Measurements from ENCODE around the gene EXD3.
"Not testable (repeated sequence)": the region's sequence is repeated elsewhere in the genome, so short reads cannot be mapped to it uniquely, and the experiment has no call there.

The EXD3 gene

DNA sequence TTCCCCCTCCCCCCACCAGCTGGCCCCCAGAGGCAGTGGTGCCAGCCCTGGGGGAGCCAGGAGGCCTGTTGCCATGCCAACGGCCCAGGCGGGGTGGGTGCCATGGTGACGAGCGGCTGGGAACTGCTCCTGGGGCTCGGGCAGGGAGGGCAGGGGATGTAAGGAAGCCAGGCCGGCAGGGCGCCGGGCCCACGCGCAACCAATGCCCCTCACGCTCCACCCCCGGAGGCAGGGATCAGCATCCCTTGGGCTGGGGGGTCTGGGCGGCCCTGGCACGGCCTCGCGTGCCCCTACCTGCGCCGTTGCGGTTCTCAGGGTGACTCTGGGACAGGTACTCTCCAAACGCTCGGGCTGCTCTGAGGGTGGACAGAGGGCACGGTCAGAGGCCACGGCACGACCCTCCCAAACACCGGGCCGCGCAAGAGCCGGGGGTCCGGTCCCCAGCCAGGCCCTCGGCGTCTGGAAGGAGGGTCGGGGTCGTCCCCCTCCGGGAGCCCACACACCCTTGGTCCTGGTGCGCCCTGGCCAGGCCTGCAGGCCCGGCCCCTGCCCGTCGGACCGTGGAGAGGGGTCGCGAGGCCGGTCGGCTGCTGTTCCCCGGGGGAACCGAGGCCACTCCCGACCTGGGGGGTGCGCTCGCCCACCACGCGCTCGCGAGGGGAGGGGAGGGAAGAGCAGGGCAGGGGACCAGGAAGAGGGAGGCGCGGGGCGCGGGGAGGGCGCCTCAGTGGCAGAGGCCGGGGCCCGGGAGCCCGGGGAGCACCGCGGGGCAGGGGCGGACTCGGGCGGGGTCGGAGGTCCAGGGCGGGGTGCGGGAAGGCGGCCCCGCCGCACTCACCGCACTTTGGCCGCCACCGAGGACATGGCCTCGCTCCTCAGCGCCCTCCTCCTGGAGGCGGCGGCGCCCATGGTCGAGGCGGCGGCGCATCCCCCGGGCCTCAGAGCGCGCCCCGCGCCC, 35.5 kb upstream of the EXD3 start:
- no peak for DNase-seq (ENCODE audit: low spot score)

DNA sequence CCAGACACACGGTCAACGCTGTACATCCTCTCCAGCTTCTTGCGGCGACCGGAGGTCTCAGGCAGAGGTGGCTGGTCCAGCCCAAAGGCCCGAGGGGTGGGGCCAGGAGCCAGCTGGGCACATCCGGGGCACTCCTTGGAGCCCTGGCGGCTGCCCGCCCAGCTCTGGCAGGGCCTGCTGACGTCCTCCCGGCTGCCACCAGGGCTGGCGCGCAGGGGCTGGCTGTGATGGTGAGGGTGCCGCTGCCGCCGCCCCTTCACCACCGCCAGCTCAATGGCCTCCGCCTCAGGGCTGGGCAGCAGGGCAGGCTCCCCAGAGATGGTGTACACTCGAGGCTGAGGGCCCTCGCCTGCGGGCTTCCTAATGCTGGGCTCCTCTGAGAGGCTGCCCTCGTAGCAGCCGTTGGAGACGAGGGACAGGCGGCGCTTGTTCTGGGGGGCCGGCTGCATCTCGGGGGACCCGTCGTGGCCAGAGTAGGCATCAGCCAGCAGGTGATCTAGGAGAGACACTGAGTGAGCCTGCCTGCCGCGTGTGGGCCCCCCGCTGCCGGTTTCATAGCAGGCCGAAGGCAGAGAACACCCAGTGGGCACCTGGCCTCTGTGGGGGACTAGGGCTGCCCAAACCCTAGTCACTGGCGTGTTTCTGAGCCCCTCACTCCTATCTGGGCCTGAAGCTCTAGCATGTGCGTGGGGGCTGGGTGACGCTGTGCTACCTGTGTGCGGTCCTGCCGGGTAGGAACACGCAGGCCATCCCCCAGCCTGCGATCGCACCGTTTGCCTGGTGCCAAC, 34.6 kb upstream of the EXD3 start:
- DNase-seq (ENCODE audit: low spot score), result no peak

GRCh38 chr9:137456864-137457405, 34.0 kb upstream of the EXD3 start:
- no peak for DNase-seq (ENCODE audit: low spot score)

GRCh38 chr9:137456061-137456863, 33.3 kb upstream of the EXD3 start:
- DNase-seq (ENCODE audit: low spot score), result no peak

- DNase-seq (ENCODE audit: low spot score), result no peak
Observed at GRCh38 chr9:137455359-137455991, 32.5 kb upstream of the EXD3 start.

- no peak for DNase-seq (ENCODE audit: low spot score)
Observed at GRCh38 chr9:137454597-137455358, 31.8 kb upstream of the EXD3 start.

GRCh38 chr9:137454145-137454596, 31.2 kb upstream of the EXD3 start:
- DNase-seq (ENCODE audit: low spot score), result peak; percentile 50

GRCh38 chr9:137453643-137454081, 30.7 kb upstream of the EXD3 start:
- DNase-seq (ENCODE audit: low spot score), result peak; percentile 76

DNA sequence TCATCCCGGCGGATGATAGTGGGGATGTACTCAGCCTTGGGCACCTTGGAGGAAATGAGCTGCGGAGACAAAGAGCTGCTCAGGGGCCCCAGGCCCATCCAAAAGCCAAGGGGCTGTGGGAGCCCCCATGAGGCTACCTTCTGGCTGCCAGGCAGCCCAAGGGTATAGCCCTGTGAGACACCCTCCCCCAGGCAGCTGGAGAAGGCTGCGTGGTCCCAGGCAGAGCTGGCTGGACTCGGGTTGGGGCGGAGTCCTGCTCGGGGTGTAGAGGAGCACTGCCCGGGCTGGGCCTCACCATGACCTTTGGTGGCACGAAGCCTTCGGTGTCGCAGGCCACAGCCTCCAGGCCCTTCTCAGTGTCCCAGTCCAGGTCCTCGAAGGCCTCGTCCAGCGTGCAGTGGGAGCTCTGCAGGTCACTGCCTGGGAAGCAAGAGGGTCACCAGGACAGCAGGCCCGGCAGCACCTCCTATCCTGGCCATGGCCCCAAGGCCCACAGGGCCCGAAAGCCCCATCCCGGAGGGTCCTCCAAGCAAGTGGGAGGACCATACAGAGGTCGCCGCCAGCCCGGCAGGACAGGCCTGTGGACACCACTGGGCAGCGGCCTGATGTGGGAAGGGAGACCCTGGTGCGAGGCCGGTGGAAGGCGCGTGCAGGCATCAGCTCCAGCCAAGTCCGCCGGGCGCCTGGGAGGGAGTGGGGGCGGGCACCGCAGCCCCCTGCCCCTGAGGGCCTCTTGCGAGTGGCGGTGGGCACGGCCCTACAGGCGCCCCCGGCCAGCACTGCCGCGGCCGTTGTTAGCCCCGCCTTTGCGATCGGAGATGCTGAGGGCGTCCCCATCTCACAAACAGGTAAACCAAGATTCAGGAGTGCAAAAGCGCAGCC, 30.0 kb upstream of the EXD3 start:
- DNase-seq (ENCODE audit: low spot score), result no peak

- no peak for DNase-seq (ENCODE audit: low spot score)
Observed at GRCh38 chr9:137452006-137452760, 29.2 kb upstream of the EXD3 start.

GRCh38 chr9:137451264-137452005, 28.5 kb upstream of the EXD3 start:
- DNase-seq (ENCODE audit: low spot score), result not testable (repeated sequence)

DNA sequence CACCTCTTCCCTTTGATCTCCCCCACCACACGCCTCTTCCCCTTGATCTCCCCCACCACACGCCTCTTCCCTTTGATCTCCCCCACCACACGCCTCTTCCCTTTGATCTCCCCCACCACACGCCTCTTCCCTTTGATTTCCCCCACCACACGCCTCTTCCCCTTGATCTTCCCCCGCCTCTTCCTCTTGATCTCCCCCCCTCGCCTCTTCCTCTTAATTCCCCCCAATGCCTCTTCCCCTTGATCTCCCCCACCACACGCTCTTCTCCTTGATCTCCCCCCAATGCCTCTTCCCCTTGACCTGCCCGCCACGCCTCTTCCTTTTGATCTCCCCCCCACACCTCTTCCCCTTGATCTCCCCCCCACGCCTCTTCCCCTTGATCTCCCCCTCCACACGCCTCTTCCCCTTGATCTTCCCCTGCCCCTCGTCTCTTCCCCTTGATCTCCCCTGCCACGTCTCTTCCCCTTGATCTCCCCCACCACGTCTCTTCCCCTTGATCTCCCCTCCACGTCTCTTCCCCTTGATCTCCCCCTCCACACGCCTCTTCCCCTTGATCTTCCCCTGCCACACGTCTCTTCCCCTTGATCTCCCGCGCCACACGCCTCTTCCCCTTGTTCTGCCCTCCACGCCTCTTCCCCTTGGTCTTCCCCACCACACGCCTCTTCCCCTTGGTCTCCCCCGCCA, 27.7 kb upstream of the EXD3 start:
- not testable (repeated sequence) for DNase-seq (ENCODE audit: low spot score)

DNA sequence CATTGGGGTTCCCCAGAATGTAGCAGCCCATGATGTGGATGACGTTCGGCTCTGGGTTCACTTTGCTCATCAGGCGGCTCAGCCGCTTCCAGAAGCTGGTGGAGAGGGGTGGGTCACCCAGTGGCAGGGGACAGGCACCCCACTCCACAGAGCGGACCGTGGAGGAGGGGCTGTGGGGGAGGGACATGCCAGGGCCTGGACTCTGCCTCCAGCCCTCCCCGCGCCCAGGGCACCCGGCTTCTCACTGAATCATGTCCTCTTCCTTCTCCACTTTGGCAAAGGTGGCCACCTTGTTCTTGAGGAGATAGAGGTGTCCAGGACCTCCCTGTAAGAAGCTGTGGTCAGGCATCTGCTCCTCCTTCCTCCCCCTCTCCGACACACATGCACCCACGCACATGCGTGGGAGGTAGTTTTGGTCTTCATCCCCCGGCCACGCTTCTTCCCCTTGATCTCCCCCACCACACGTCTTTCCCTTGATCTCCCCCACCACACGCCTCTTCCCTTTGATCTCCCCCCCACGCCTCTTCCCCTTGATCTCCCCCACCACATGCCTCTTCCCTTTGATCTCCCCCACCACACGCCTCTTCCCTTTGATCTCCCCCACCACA, 27.1 kb upstream of the EXD3 start:
- DNase-seq (ENCODE audit: low spot score), result no peak

DNA sequence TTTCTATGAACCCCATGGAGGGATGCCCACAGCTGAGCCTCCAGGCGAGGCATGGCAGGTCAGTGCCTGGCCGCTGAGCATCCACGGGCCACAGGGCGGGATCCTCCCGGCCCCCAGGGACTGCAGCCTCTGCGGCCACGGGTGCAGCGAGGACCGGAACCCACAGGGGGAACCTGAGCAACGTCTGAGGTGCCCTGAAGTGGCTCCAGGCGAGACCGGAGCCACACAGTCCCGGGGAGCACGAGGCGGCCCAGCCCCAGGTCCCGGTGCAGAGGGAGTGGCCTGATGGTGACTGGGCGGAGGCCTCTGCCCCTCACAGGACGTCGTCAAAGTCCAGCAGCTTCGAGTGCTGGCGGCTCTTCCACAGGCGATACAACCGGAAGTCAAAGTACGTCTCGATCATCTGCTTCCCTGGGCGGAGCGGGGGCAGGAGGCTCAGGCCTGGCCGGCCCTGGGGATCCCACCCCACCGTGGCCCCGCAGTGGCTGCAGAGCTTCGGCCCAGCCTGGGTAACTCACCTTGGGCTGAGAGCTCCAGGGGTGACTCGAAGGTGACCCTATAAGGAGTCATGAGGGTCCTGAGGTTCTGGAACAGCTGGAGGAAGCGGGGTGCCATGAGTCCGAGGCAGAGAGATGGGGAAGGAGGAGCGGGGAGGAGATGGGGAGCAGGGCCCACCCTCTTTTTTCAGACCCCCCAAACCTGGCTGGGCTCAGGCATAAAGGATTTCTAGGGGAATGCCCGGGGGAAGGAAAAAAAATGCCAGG, 26.3 kb upstream of the EXD3 start:
- DNase-seq (ENCODE audit: low spot score), result no peak

DNA sequence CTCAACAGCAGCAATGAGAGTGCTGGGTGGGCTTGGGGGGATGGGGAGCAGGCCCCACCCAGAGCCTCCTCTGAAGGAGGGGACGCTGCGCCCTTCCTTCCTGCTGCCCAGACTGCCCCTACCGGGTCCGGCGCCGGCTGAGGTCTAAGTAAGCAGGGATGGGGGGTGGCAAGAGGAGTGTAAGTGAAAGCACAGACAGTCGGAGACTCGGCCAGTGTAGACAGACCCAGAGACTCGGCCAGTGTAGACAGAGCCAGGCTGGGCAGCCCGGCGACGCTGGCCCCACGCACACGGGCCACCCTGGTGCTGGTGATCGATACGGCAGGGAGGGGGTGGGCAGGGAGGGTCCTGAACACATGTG, 25.6 kb upstream of the EXD3 start:
- no peak for DNase-seq (ENCODE audit: low spot score)
